HG02798 (cell line): ENCODE data around the gene GPLD1.
"Not testable (repeated sequence)": the region's sequence is repeated elsewhere in the genome, so short reads cannot be mapped to it uniquely, and the experiment has no call there.

Source experiments
- ATAC-seq: cut with Tn5 transposase; IDR thresholded peaks from one replicate; pipeline ENCODE4 v1.9.1; 2021; ENCODE audit warnings: mild to moderate bottlenecking; ENCODE audit not compliant: unreplicated experiment, poor library complexity

The GPLD1 gene

GRCh38 chr6:24426729-24427446 is 62.5 kb downstream of the GPLD1 start:
- no peak for ATAC-seq

- no peak for ATAC-seq
Observed at GRCh38 chr6:24425091-24425490, 64.3 kb downstream of the GPLD1 start.

- ATAC-seq: no peak
Observed at GRCh38 chr6:24419526-24419925, 69.9 kb downstream of the GPLD1 start.

GRCh38 chr6:24415753-24416152 is 73.6 kb downstream of the GPLD1 start:
- ATAC-seq: peak; percentile 76

- not testable (repeated sequence) for ATAC-seq
Observed at GRCh38 chr6:24414531-24414930, 74.8 kb downstream of the GPLD1 start.

GRCh38 chr6:24412294-24412693 is 77.1 kb downstream of the GPLD1 start:
- no peak for ATAC-seq

- ATAC-seq: no peak
Observed at GRCh38 chr6:24410622-24411021, 78.8 kb downstream of the GPLD1 start.

GRCh38 chr6:24408719-24409410 is 80.5 kb downstream of the GPLD1 start:
- peak; percentile 82 for ATAC-seq

- no peak for ATAC-seq
Observed at GRCh38 chr6:24405262-24405661, 84.1 kb downstream of the GPLD1 start.

- no peak for ATAC-seq
Observed at GRCh38 chr6:24403501-24403824, 85.9 kb downstream of the GPLD1 start.

GRCh38 chr6:24402697-24403500 is 86.5 kb downstream of the GPLD1 start, which contains the start of gene MRS2:
Gene MRS2, plus strand, starts transcription at chr6:24402936. Its CDS starts 111 bp downstream, at chr6:24403047.
- ATAC-seq: peak; percentile 98

- no peak for ATAC-seq
Observed at GRCh38 chr6:24401458-24401857, 87.9 kb downstream of the GPLD1 start.

- not testable (repeated sequence) for ATAC-seq
Observed at GRCh38 chr6:24400045-24401039, 89.0 kb downstream of the GPLD1 start.

- no peak for ATAC-seq
Observed at GRCh38 chr6:24397631-24398030, 91.7 kb downstream of the GPLD1 start.

GRCh38 chr6:24396824-24397223 is 92.6 kb downstream of the GPLD1 start:
- ATAC-seq: no peak

GRCh38 chr6:24394780-24395437 is 94.5 kb downstream of the GPLD1 start:
- ATAC-seq: no peak

GRCh38 chr6:24394061-24394779 is 95.2 kb downstream of the GPLD1 start:
- ATAC-seq: no peak

- ATAC-seq: peak; percentile 90
Observed at GRCh38 chr6:24391756-24392405, 97.5 kb downstream of the GPLD1 start.
